ENCODE results near the gene DOC2A.

DOC2A gene

GRCh38 chr16:30005341-30006094 is 5.3 kb downstream of the DOC2A start:
- DNase-seq: no peak

- no peak for DNase-seq
These were observed 6.0 kb downstream of the DOC2A start for GRCh38 chr16:30004811-30005242.

DNA sequence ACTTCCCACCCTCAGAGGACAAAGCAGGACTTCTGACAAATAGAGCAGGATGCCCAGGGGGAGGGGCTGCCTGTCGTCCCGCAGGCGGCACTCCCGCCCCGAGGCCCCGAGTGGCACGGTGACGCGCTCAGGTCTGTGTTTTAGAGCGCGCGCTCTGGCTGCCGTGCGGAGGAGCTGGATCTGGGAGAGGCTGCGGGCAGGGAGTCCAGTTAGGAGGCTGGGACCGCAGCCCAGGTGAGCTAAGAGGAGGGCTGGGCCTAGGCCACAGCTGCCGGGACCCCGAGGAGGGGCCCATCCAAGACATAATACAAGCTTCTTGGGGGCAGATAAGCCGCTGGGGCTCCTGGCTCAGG is 6.4 kb downstream of the DOC2A start:
- DNase-seq: no peak

DNA sequence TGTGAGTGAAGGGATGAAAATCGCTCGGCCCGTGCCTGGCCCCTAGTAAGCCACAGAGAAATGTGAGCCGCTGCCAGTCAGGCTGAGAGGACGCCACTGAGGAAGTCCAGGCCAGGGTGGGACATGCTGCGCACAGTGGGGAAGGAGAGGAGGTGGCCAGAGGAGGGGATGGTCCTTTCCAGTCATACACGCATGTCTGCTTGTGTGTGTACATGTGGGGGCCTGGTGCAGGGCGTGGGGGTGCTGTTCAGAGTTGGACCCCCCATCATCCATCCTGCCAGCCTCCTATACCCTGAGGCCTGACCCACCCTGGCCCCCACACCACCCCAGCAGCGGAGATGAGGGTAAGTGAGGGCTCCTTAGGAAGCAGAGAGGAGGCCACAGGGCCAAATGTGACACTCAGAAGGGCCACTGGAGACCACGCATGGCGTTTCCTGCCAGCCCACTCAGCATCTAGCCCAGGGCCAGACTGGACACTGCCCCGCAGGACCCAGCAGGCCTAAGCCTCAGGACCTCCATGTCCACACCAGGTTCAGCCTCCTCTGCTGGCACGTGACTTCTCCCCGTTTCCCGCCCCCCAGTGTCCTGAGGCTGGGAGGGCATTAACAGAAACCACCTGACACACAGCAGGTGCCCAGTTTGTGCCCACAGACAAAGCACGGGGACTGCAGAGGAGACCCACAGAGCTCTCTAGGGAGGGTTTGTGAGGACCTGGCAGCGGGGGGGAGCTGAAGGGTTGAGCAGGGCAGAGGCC is 7.0 kb downstream of the DOC2A start:
- DNase-seq: no peak

- DNase-seq: no peak
These were observed 8.0 kb downstream of the DOC2A start for GRCh38 chr16:30002614-30003346.

DNA sequence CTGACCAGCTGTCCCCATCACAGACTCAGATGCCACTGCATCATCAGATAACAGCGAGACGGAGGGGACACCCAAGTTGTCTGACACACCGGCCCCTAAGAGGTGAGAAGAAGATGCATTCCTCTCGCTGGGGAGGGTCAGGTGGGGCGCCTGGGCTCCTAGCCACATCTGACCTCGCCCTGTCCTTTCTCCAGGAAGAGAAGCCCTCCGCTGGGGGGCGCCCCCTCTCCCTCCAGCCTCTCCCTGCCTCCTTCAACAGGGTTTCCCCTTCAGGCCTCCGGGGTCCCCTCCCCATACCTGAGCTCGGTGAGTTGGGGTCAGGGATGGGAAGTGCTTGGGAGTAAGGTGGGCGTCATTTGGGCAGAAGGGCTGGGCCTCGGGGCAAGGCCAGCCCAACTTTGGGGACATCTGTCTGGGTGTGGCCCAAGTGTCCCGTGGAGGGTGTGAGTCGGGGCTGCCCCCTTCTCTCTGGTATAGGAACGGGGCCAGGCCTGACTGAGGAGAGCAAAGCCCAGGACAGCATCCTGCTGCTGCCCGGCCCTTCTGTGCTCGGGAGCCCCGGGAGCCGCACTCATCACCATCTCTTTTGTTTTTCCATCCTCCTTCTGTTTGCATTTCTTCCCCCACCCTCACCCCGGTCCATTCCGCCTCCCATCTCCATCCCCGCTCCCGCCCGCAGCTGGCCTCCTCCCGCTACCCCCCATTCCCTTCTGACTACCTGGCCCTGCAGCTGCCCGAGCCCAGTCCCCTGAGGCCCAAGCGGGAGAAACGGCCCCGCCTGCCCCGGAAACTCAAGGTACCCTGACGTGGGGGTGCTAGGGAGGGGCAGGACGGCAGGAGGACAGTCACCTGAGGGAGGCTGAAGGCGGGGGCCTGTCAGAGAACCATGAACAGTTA is 9.8 kb downstream of the DOC2A start:
- no peak for DNase-seq

- DNase-seq: no peak
These were observed 11.2 kb downstream of the DOC2A start for GRCh38 chr16:29999605-30000004.

DNA sequence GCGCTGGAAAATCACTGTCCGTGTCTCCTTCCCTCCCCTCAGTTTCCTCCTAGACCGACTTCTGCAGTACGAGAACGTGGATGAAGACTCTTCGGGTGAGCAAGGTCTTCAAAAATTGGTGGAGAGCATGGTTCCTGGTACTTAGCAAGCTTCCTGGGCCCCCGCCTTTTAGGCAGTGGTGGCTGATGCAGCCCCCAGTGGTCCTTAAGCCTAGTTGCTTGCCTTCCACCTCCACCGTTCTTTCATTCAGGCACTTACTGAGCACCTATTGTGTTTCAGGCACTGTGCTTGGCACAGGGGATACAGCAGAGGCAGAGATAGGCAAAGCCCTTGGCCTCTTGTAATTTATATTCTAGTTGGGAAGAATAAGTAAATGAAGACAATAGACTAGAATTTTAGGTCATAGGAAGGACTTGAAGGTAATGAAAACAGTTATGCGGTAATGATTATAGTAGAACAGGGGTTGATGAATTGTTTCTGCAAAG is 14.0 kb downstream of the DOC2A start:
- DNase-seq: no peak

DNA sequence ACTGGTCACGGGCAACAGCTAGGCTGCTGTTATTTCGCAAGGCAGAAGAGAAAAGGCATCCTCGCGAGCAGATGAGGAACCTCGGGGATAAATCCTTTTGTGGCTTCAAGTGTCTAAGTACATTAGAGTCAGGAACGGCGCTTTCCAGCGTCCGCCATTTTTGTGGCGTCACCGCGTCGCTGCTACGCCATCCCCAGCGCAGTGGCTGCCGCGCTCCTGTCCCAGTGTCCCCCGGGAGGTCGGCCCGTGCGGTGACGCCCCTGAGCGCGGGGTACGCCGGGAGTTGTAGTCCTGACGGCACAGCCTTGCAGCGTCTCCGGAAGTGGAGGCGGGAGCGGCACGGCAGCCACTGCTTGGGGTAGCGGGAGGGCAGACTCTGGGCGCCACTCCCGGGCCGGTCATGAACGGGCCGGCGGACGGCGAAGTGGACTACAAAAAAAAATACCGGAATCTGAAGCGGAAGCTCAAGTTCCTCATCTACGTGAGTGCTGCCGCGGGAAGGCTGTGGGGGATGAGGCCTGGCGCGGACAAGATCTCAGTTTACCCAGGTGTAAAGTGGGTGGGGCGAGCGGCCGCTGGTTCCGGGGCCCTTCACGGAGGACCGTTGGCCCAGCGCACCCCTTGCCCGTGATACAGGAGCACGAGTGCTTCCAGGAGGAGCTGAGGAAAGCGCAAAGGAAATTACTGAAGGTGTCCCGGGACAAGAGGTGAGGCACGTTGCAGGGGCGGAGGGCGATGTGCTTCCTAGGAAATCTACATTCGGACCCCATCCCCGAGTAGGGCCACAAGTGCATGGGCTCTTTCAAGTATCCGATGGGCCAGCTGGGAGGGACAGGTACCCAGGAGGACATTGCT is 14.7 kb downstream of the DOC2A start, which contains the start of gene INO80E:
Gene INO80E (plus strand): TSS at position 331 of the 855 bp plus-strand sequence. CDS start 70 bp downstream, at position 401.
- no peak for DNase-seq

- DNase-seq: peak; percentile 97
These were observed 15.4 kb downstream of the DOC2A start, which contains the start of gene HIRIP3 for GRCh38 chr16:29995324-29995910. Gene HIRIP3 (minus strand): TSS chr16:29995617. CDS start chr16:29995605, 12 bp downstream.

DNA sequence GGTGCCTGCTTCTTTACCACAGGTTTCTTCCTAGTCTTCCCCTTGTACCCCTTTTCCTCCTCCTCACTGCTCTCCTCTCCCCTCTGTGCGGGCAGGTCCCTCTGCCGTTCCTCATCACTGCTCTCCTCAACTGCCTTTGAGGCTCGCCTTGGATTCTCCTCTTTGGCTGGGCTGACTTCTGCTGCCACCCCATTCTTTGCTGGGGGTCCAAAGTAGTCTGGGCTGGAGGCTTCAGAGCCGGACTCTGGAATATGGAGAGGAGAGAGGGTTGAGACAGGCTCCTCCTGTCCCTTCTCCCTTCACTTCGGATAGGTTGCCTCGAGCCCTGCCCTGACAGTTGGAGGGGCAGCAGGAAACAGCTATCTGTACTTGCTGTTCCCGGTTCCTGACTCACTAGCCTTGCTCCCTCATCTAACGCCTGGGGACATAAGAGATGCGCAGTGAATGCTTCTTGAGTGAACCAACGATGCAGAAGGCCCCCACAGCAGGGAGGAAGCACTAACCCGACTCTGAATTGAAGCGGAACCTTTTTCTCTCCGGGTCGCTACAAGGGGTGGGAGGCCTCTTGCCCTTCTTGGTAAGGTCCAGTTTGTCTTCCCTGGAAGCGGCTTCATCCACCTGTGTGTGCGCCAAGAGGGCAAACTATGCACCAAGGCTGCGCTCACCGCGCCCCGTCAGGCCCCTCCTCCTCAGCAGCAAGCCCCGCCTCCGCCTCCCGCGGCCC is 16.1 kb downstream of the DOC2A start:
- no peak for DNase-seq

DNA sequence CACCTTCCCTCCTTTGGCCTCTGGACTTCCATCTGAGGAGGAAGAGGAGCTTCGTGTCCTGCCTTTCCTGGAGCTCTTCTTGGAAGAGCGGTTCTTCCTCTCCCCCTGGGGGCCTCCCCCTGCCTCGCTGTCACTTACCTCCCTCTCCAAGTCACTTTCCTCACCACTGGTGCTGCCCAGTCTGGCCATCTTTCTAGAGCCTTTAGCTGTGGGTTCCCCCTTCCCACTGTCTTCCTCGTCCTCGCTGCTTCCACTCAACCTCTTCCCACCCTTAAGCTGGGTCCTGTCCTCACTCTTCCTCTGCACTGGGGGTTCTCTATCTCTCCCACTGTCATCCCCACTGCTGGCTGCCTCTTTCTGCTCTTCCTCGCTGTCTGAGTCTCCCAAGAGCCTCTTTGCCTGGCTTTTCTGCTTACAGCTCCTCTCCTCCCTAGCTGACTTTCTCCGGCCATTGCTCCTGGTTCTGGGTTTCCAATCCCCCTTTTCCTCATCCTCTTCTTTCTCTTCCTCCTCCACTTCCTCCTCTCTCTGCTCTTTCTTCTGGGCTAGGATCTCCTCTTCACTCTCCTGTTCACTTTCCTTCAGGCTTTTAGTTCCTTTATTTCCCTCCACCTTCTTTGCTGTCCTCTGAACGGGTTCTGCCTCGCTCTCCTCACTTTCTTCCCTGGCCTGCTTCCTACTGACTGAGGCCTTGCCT is 16.8 kb downstream of the DOC2A start:
- no peak for DNase-seq

DNA sequence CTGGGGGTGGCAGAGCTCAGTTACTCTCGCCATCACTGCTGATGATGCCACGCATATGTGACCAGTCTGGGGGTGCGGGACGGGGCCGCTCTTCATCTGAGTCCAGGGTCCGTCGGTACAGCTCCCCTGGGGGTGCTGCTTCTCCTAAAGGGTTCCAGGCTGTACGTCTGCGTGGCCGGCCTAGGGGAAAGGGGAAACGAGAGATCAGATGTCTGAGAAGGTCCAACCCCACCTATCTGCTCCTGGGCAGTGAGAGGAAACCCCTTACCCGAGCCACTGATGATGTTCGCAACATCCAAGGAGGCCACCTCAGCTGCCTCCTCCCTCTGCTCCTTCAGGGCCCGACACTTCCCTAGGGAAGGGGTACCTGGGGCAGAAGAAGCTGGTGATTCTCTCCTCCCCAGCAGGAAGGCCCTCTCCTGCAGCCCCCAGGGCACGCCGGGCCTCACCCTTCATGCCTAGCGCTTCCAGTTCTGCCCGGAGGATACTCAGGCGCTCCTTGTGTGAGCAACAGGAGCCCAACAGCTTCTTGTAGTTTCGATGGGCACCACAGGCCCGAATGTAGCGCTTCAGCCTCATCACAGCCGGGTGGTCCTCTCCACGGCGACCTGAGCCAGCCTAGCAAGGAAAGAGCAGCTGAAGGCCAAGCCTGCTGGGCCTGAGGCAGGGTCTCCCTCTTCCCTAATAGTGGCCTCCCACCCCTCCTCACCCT is 17.5 kb downstream of the DOC2A start:
- no peak for DNase-seq

- DNase-seq: no peak
These were observed 18.4 kb downstream of the DOC2A start for GRCh38 chr16:29992344-29992967.

- DNase-seq: no peak
These were observed 19.3 kb downstream of the DOC2A start for GRCh38 chr16:29991571-29991904.

DNA sequence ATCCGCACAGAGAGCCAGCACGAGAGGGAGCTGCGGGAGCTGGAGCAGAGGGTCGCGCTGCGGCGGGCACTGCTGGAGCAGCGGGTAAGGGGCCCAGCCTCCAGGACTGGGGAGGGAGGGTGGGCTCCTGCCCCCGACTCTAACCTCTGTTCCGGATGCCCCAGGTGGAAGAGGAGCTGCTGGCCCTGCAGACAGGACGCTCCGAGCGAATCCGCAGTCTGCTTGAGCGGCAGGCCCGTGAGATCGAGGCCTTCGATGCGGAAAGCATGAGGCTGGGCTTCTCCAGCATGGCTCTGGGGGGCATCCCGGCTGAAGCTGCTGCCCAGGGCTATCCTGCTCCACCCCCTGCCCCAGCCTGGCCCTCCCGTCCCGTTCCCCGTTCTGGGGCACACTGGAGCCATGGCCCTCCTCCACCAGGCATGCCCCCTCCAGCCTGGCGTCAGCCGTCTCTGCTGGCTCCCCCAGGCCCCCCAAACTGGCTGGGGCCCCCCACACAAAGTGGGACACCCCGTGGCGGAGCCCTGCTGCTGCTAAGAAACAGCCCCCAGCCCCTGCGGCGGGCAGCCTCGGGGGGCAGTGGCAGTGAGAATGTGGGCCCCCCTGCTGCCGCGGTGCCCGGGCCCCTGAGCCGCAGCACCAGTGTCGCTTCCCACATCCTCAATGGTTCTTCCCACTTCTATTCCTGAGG is 19.8 kb downstream of the DOC2A start:
- no peak for DNase-seq

- no peak for DNase-seq
These were observed 20.8 kb downstream of the DOC2A start for GRCh38 chr16:29990034-29990433.

Measured in right kidney (tissue), 1 donor.